IPS DF 6.9 (cell line): Measurements from ENCODE around the gene SLC2A2.

Experiments used
- DNase-seq: peaks from one replicate; pipeline ENCODE4 v3.0.0-alpha.2; 2013; ENCODE audit warnings: low read depth, low spot score
- H3K27ac ChIP-seq: one replicate; pipeline ENCODE4 v1.5.1; 2013; ENCODE audit warnings: low read length, control low read depth
- H3K27me3 ChIP-seq: 2 replicates; pipeline ENCODE4 v1.6.1; 2013; ENCODE audit warnings: mild to moderate bottlenecking, low read length; ENCODE audit not compliant: control insufficient read depth, insufficient read depth
- H3K36me3 ChIP-seq: 2 replicates; pipeline ENCODE4 v1.6.1; 2013; ENCODE audit warnings: low read length; ENCODE audit not compliant: control insufficient read depth, insufficient read depth
- H3K4me1 ChIP-seq: 2 replicates; pipeline ENCODE4 v1.6.1; 2013; ENCODE audit warnings: low read length; ENCODE audit not compliant: control insufficient read depth, insufficient read depth
- H3K4me3 ChIP-seq: 2 replicates; pipeline ENCODE4 v1.5.1; 2013; ENCODE audit warnings: mild to moderate bottlenecking, low read length
- H3K9me3 ChIP-seq: 2 replicates; pipeline ENCODE4 v1.6.1; 2013; ENCODE audit warnings: low read length, inconsistent platforms; ENCODE audit not compliant: control insufficient read depth, insufficient read depth
- WGBS: extraction: QIAGEN DNeasy Blood & Tissue Kit; methylation state at CpG from one replicate; pipeline ENCODE4 v1.1.7; 2013; ENCODE audit warnings: mixed read lengths, missing lambda C conversion rate; ENCODE audit not compliant: insufficient read length, insufficient coverage; 5-methylcytosine and 5-hydroxymethylcytosine counted together

The SLC2A2 gene

GRCh38 chr3:171056528-171056927 is 30.0 kb upstream of the SLC2A2 start:
- WGBS, result no CpG with 5 or more reads among the region's 5 CpGs
- Histone ChIP-seq H3K36me3 (no peaks in the 10 kb centered on the region), H3K27ac (no peak overlapping the region), H3K4me3 (no peak overlapping the region), H3K4me1 (no peaks in the 10 kb centered on the region), H3K9me3 (no peaks in the 10 kb centered on the region), H3K27me3 (no peaks in the 10 kb centered on the region)
- DNase-seq, result no peak

GRCh38 chr3:171055336-171056178 is 29.0 kb upstream of the SLC2A2 start:
- H3K36me3 ChIP-seq, result no peaks in the 10 kb centered on the region
- no CpG with 5 or more reads among the region's 4 CpGs for WGBS
- H3K27me3 ChIP-seq, result no peaks in the 10 kb centered on the region
- H3K4me3 ChIP-seq, result no peak overlapping the region
- no peak for DNase-seq
- no peaks in the 10 kb centered on the region for H3K4me1 ChIP-seq
- H3K27ac ChIP-seq, result no peak overlapping the region
- H3K9me3 ChIP-seq, result no peaks in the 10 kb centered on the region

GRCh38 chr3:171054921-171055320 is 28.4 kb upstream of the SLC2A2 start:
- Histone ChIP-seq H3K27ac (no peak overlapping the region), H3K4me3 (no peak overlapping the region), H3K4me1 (peaks cover 2% of the 10 kb centered on the region; the same call in 1 of the 2 replicates), H3K27me3 (no peaks in the 10 kb centered on the region), H3K36me3 (no peaks in the 10 kb centered on the region), H3K9me3 (no peaks in the 10 kb centered on the region)
- DNase-seq, result no peak

GRCh38 chr3:171054231-171054630 is 27.7 kb upstream of the SLC2A2 start:
- H3K4me3 ChIP-seq, result no peak overlapping the region
- H3K9me3 ChIP-seq, result no peaks in the 10 kb centered on the region
- H3K27ac ChIP-seq, result no peak overlapping the region
- no peaks in the 10 kb centered on the region for H3K36me3 ChIP-seq
- DNase-seq, result no peak
- no peaks in the 10 kb centered on the region for H3K27me3 ChIP-seq
- H3K4me1 ChIP-seq, result peaks cover 2% of the 10 kb centered on the region; the same call in 1 of the 2 replicates
- no CpG with 5 or more reads among the region's 1 CpG for WGBS

GRCh38 chr3:171049861-171050444 is 23.4 kb upstream of the SLC2A2 start:
- H3K36me3 ChIP-seq, result no peaks in the 10 kb centered on the region
- H3K27ac ChIP-seq, result no peak overlapping the region
- peaks cover 2% of the 10 kb centered on the region; the same call in 1 of the 2 replicates for H3K4me1 ChIP-seq
- no peak overlapping the region for H3K4me3 ChIP-seq
- H3K9me3 ChIP-seq, result no peaks in the 10 kb centered on the region
- no CpG with 5 or more reads among the region's 6 CpGs for WGBS
- no peaks in the 10 kb centered on the region for H3K27me3 ChIP-seq
- peak; percentile 37 for DNase-seq

- no peak for DNase-seq
- Histone ChIP-seq H3K4me1 (peaks cover 2% of the 10 kb centered on the region; the same call in 1 of the 2 replicates), H3K9me3 (no peaks in the 10 kb centered on the region), H3K27ac (no peak overlapping the region), H3K36me3 (no peaks in the 10 kb centered on the region), H3K4me3 (no peak overlapping the region), H3K27me3 (no peaks in the 10 kb centered on the region)
- no CpG with 5 or more reads among the region's 4 CpGs for WGBS
Observed at GRCh38 chr3:171046760-171047159, 20.2 kb upstream of the SLC2A2 start.

- Histone ChIP-seq H3K36me3 (no peaks in the 10 kb centered on the region), H3K4me3 (no peak overlapping the region), H3K27me3 (no peaks in the 10 kb centered on the region), H3K27ac (no peak overlapping the region), H3K4me1 (peaks cover 1% of the 10 kb centered on the region; the same call in 1 of the 2 replicates), H3K9me3 (no peaks in the 10 kb centered on the region)
- no CpG with 5 or more reads among the region's 14 CpGs for WGBS
- no peak for DNase-seq
Observed at GRCh38 chr3:171044835-171045793, 18.6 kb upstream of the SLC2A2 start.

- Histone ChIP-seq H3K9me3 (no peaks in the 10 kb centered on the region), H3K27ac (no peak overlapping the region), H3K27me3 (no peaks in the 10 kb centered on the region), H3K4me3 (no peak overlapping the region), H3K36me3 (no peaks in the 10 kb centered on the region), H3K4me1 (no peaks in the 10 kb centered on the region)
- no CpG with 5 or more reads among the region's 1 CpG for WGBS
- no peak for DNase-seq
Observed at GRCh38 chr3:171044384-171044783, 17.9 kb upstream of the SLC2A2 start.

- WGBS, result no CpG with 5 or more reads among the region's 1 CpG
- Histone ChIP-seq H3K27me3 (no peaks in the 10 kb centered on the region), H3K9me3 (no peaks in the 10 kb centered on the region), H3K36me3 (no peaks in the 10 kb centered on the region), H3K27ac (no peak overlapping the region), H3K4me3 (no peak overlapping the region), H3K4me1 (no peaks in the 10 kb centered on the region)
- no peak for DNase-seq
Observed at GRCh38 chr3:171039674-171040073, 13.2 kb upstream of the SLC2A2 start.

GRCh38 chr3:171038342-171038741 is 11.8 kb upstream of the SLC2A2 start:
- WGBS, result no CpG with 5 or more reads among the region's 1 CpG
- Histone ChIP-seq H3K4me1 (no peaks in the 10 kb centered on the region), H3K27me3 (no peaks in the 10 kb centered on the region), H3K27ac (no peak overlapping the region), H3K4me3 (no peak overlapping the region), H3K9me3 (no peaks in the 10 kb centered on the region), H3K36me3 (no peaks in the 10 kb centered on the region)
- DNase-seq, result no peak
